ENCODE data around the gene APOBEC2. TPM values are rescaled to one million over a fixed set of nuclear protein-coding genes. Genes with fewer than 3 reads are reported as not detected.

The APOBEC2 gene
- total and polyA plus RNA-seq, 2 of the 13 experiments (the other 11 are each of a cell fraction or from before 2014, with no cell fraction given): 0.09 TPM; not detected in 1

DNA sequence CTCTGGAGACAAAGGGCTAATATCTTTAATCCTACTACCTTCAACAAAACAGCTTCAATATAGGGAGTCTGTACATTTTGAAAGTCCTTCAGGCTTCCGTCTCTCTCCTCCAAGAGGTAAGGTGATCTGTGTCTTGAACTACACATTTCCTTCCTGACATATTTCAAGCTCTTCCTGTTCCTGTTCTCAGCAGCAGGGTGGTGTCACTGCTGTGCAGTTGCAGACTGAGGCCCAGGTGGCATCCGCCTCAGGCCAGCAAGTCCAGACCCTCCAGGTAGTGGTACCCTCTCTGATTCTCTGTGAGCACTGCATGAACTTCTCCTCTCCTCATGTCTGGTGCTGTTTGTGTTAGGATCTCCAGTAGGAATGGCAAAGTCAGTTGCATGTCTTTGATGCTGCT is 27.6 kb downstream of the APOBEC2 start:
- Histone ChIP-seq H3K4me3 (replicated peaks in 1 of 3; ENCODE audit: insufficient read depth in 1 of 3, low read depth in 2 of 3, low read length in 3 of 3) (no peak overlapping the region), H3K79me2 (ENCODE audit: insufficient read depth, low read length) (peaks cover 57% of the 10 kb centered on the region), H3K27ac (ENCODE audit: extremely low read length, insufficient read depth, low read length) (no peak overlapping the region), H3K9ac (ENCODE audit: insufficient read depth, low read depth, low read length) (no peak overlapping the region), H4K20me1 (ENCODE audit: insufficient read depth, low read length) (no peaks in the 10 kb centered on the region), H3K27me3 (ENCODE audit: control insufficient read depth in 1 of 2, insufficient read depth in 2 of 2, low read length in 2 of 2) (no peaks in the 10 kb centered on the region), H3K9me3 (ENCODE audit: low read length) (no peaks in the 10 kb centered on the region), H3K36me3 (replicated peaks in 1 of 2; ENCODE audit: control insufficient read depth in 1 of 2, insufficient read depth in 2 of 2, low read length in 2 of 2) (peaks cover 18 to 62% of the 10 kb centered on the region in 2 experiments), H3K4me1 (ENCODE audit: insufficient read depth, low read length) (peaks cover 13% of the 10 kb centered on the region), H2AFZ (ENCODE audit: low read length) (no peak overlapping the region), H3K4me2 (ENCODE audit: low read depth, low read length) (no peak overlapping the region)
- no TSS peak for BruUV-seq (replicated peaks)
- intact Hi-C loops (cut with micrococcal nuclease; ENCODE audit: unreplicated experiment) (no loop called here), in situ Hi-C loops (cut with HindIII; ENCODE audit: extremely low pct_ligation_motif_present, low pct_unique_long_range_greater_than_20kb) (no loop called here)
- 96% methylated on average over 2 of the region's 2 CpGs for WGBS (ENCODE audit: low lambda C conversion rate)
- ChIA-PET CTCF (ENCODE audit: low intra/inter-chr PET ratio, low total read pairs) (no interaction called here), POLR2A (no interaction called here)
- FAIRE-seq: no peak
- no peak for ATAC-seq
- TF ChIP-seq ZNF143 (CRISPR knock-in tag; IDR thresholded peaks at IDR 0.05) (no peak), RBM22 (optimal IDR thresholded peaks at IDR 0.05; ENCODE audit: low read length) (peak; percentile 44)
- DNase-seq (ENCODE audit: low spot score): no peak

DNA sequence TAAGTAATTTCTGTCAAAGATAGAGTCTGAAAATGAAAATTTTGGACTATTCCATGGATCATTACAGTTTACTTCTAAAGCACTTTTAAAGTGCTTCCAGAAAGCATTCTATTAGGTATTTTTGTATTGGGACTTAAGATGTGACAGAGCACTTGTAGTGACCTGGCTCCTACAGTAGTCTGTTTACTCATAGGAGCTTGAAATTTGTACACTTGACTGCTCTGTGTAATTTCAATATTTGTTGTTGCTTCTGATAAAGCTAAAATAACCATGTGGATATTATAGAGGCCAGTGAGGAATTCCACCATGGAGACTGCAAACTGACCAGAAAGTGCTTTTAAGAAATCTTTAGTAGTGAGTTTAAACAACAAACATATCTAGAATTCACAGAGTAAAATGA is 30.1 kb downstream of the APOBEC2 start:
- Histone ChIP-seq H3K9ac (ENCODE audit: insufficient read depth, low read depth, low read length) (no peak overlapping the region), H3K79me2 (ENCODE audit: insufficient read depth, low read length) (peaks cover 32% of the 10 kb centered on the region), H3K4me3 (replicated peaks in 1 of 3; ENCODE audit: insufficient read depth in 1 of 3, low read depth in 2 of 3, low read length in 3 of 3) (no peak overlapping the region), H3K9me3 (ENCODE audit: low read length) (no peaks in the 10 kb centered on the region), H3K27ac (ENCODE audit: extremely low read length, insufficient read depth, low read length) (no peak overlapping the region), H4K20me1 (ENCODE audit: insufficient read depth, low read length) (no peaks in the 10 kb centered on the region), H2AFZ (ENCODE audit: low read length) (no peak overlapping the region), H3K4me1 (ENCODE audit: insufficient read depth, low read length) (no peaks in the 10 kb centered on the region), H3K36me3 (replicated peaks in 1 of 2; ENCODE audit: control insufficient read depth in 1 of 2, insufficient read depth in 2 of 2, low read length in 2 of 2) (peaks cover 21 to 83% of the 10 kb centered on the region in 2 experiments), H3K4me2 (ENCODE audit: low read depth, low read length) (no peak overlapping the region), H3K27me3 (ENCODE audit: control insufficient read depth in 1 of 2, insufficient read depth in 2 of 2, low read length in 2 of 2) (no peaks in the 10 kb centered on the region)
- ChIA-PET POLR2A (no interaction called here), CTCF (ENCODE audit: low intra/inter-chr PET ratio, low total read pairs) (no interaction called here)
- BruUV-seq (replicated peaks): no TSS peak
- DNase-seq (ENCODE audit: low spot score) (no peak), ATAC-seq (no peak), FAIRE-seq (no peak)
- intact Hi-C loops (cut with micrococcal nuclease; ENCODE audit: unreplicated experiment) (no loop called here), in situ Hi-C loops (cut with HindIII; ENCODE audit: extremely low pct_ligation_motif_present, low pct_unique_long_range_greater_than_20kb) (no loop called here)
- TF ChIP-seq POLR2A (IDR thresholded peaks at IDR 0.05; ENCODE audit: insufficient read depth in 1 of 2, low read depth in 2 of 2, low read length in 2 of 2): no peak
- no peak for TF ChIP-seq ZNF781 (CRISPR knock-in tag; IDR thresholded peaks at IDR 0.05; ENCODE audit: borderline replicate concordance, not compliant biosample characterization)
- TF ChIP-seq, protein P1, sequence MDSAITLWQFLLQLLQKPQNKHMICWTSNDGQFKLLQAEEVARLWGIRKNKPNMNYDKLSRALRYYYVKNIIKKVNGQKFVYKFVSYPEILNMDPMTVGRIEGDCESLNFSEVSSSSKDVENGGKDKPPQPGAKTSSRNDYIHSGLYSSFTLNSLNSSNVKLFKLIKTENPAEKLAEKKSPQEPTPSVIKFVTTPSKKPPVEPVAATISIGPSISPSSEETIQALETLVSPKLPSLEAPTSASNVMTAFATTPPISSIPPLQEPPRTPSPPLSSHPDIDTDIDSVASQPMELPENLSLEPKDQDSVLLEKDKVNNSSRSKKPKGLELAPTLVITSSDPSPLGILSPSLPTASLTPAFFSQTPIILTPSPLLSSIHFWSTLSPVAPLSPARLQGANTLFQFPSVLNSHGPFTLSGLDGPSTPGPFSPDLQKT (CRISPR knock-in tag; IDR thresholded peaks at IDR 0.05; ENCODE audit: borderline replicate concordance): no peak
- TF ChIP-seq HOXA7 (CRISPR knock-in tag; IDR thresholded peaks at IDR 0.05): no peak
- TF ChIP-seq, protein P2, sequence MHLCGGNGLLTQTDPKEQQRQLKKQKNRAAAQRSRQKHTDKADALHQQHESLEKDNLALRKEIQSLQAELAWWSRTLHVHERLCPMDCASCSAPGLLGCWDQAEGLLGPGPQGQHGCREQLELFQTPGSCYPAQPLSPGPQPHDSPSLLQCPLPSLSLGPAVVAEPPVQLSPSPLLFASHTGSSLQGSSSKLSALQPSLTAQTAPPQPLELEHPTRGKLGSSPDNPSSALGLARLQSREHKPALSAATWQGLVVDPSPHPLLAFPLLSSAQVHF (CRISPR knock-in tag; IDR thresholded peaks at IDR 0.05): no peak
- no peak for TF ChIP-seq ZEB1 (IDR thresholded peaks at IDR 0.05; ENCODE audit: insufficient replicate concordance, low read depth)
- TF ChIP-seq, protein P3, sequence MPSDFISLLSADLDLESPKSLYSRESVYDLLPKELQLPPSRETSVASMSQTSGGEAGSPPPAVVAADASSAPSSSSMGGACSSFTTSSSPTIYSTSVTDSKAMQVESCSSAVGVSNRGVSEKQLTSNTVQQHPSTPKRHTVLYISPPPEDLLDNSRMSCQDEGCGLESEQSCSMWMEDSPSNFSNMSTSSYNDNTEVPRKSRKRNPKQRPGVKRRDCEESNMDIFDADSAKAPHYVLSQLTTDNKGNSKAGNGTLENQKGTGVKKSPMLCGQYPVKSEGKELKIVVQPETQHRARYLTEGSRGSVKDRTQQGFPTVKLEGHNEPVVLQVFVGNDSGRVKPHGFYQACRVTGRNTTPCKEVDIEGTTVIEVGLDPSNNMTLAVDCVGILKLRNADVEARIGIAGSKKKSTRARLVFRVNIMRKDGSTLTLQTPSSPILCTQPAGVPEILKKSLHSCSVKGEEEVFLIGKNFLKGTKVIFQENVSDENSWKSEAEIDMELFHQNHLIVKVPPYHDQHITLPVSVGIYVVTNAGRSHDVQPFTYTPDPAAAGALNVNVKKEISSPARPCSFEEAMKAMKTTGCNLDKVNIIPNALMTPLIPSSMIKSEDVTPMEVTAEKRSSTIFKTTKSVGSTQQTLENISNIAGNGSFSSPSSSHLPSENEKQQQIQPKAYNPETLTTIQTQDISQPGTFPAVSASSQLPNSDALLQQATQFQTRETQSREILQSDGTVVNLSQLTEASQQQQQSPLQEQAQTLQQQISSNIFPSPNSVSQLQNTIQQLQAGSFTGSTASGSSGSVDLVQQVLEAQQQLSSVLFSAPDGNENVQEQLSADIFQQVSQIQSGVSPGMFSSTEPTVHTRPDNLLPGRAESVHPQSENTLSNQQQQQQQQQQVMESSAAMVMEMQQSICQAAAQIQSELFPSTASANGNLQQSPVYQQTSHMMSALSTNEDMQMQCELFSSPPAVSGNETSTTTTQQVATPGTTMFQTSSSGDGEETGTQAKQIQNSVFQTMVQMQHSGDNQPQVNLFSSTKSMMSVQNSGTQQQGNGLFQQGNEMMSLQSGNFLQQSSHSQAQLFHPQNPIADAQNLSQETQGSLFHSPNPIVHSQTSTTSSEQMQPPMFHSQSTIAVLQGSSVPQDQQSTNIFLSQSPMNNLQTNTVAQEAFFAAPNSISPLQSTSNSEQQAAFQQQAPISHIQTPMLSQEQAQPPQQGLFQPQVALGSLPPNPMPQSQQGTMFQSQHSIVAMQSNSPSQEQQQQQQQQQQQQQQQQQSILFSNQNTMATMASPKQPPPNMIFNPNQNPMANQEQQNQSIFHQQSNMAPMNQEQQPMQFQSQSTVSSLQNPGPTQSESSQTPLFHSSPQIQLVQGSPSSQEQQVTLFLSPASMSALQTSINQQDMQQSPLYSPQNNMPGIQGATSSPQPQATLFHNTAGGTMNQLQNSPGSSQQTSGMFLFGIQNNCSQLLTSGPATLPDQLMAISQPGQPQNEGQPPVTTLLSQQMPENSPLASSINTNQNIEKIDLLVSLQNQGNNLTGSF (CRISPR knock-in tag; IDR thresholded peaks at IDR 0.05): no peak
- no peak for TF ChIP-seq ATF1 (CRISPR knock-in tag; IDR thresholded peaks at IDR 0.05)
- no peak for TF ChIP-seq TOE1 (CRISPR knock-in tag; IDR thresholded peaks at IDR 0.05)
- no peak for TF ChIP-seq ZFX (CRISPR knock-in tag; IDR thresholded peaks at IDR 0.05; ENCODE audit: low read depth)
- no peak for TF ChIP-seq SATB2 (CRISPR knock-in tag; IDR thresholded peaks at IDR 0.05)
